Fibroblast of skin of back (primary cell): ENCODE measurements around the gene TM7SF3.
"Not testable (repeated sequence)": the region's sequence is repeated elsewhere in the genome, so short reads cannot be mapped to it uniquely, and the experiment has no call there.

ENCODE experiments used
- DNase-seq: peaks from one replicate; pipeline ENCODE4 v3.0.0-alpha.2; 2013

TM7SF3 gene

DNA sequence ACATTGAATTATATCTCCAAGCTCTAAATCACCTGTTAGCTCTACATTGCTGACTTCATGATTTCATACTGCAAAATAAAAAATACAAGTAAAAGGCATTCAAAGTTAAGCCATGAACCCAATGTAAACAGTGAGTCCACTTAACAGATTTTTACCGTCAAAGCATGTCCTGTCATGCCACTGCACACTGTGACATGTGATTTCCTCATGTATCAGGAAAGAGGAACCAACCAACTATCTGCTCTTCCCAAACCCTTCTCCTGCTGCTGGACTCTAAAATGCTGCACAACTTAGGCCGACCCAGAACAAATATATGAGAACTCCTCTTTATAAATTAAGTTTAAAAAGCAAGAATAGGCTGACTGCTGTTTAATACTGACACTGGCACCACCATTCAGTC, 37.5 kb downstream of the TM7SF3 start:
- no peak for DNase-seq

GRCh38 chr12:26971963-26972362, 42.2 kb downstream of the TM7SF3 start:
- no peak for DNase-seq

DNA sequence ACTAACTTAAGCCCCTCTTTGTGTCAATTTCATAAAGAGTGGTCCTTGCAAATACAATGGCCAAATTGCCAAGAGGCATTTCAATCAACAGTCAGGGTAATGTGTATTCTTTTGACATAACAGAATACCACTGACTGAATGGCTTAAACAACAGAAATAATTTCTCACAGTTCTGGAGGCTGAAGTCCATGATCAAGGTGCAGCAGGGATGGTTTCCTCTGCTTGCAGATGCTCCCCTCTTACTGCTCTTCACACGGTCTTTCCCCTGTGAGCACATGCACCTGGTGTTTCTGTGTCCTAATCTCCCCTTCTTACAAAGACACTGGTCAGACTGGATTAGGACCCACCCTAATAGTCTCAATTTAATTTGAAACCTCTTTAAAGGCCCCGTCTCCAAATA, 44.0 kb downstream of the TM7SF3 start:
- DNase-seq: no peak

GRCh38 chr12:26966842-26967241, 47.3 kb downstream of the TM7SF3 start:
- DNase-seq: no peak

DNA sequence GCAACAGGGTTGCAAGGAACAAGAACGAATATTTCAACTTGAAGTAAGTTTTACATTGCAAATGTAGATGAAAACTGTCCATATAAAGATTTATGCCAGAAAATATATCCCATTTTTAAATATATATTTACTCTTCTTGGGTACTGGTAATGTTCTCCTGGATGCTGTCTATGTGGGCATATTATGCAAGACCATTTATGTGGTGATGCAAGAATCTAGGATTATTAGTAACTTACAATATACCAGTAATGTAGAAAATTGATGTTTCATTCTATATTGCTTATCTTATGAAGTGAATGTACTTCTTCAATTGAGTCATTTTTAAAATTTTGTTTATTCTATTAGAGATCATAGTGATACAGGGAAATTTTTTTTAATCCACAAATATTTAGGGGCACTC, 50.8 kb downstream of the TM7SF3 start:
- DNase-seq: no peak

- DNase-seq: no peak
These were observed 52.4 kb downstream of the TM7SF3 start for GRCh38 chr12:26961803-26962202.

DNA sequence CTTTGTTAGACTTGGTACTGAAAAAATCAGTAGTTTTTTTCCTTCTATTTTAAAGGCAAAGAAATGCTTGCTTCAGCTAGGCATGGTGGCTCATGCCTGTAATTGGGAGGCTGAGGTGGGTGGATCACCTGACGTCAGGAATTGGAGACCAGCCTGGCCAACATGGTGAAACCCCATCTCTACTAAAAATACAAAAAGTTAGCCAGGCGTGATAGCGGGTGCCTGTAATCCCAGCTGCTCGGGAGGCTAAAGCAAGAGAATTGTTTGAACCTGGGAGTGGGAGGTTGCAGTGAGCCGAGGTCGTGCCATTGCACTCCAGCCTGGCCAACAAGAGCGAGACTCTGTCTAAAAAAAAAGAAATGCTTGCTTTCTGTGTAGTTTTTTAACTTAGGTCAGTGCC, 52.8 kb downstream of the TM7SF3 start:
- not testable (repeated sequence) for DNase-seq

DNA sequence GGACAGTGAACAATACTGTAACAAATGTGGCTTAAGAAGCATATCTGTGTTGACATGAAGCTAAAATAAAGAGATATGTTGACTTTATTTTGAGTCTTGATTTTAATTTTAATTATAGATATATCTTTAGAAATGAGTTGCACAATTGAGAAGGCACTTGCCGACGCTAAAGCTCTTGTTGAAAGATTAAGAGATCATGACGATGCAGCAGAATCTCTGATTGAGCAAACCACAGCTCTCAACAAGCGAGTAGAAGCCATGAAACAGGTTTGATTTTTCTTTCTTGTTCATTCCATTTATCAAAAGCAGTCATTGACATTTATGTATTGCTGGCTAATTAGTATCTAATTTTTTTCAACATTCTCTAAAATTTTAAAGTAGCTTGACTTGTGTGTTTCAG, 60.2 kb downstream of the TM7SF3 start:
- DNase-seq: no peak

DNA sequence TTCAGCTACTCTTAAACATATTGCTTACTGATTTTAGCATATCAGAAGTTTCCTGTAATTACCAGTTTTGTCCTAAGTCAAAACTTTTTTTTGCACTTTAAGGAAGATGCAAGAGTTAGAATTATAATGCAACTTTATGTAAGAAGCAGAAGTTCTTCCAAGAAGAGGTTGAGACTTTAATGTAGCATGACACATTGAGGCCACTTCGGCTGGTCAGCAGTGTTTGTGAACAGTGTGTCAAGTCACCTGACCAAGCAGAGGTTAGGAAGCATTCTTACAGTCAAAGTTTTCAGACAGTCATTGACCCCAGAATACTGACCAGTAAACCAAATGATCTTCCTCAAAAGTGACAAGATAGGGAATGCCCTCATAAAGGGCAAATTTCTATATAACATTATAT, 60.7 kb downstream of the TM7SF3 start:
- no peak for DNase-seq

GRCh38 chr12:26948309-26948708, 65.9 kb downstream of the TM7SF3 start:
- no peak for DNase-seq

GRCh38 chr12:26941215-26941594, 73.0 kb downstream of the TM7SF3 start:
- no peak for DNase-seq

DNA sequence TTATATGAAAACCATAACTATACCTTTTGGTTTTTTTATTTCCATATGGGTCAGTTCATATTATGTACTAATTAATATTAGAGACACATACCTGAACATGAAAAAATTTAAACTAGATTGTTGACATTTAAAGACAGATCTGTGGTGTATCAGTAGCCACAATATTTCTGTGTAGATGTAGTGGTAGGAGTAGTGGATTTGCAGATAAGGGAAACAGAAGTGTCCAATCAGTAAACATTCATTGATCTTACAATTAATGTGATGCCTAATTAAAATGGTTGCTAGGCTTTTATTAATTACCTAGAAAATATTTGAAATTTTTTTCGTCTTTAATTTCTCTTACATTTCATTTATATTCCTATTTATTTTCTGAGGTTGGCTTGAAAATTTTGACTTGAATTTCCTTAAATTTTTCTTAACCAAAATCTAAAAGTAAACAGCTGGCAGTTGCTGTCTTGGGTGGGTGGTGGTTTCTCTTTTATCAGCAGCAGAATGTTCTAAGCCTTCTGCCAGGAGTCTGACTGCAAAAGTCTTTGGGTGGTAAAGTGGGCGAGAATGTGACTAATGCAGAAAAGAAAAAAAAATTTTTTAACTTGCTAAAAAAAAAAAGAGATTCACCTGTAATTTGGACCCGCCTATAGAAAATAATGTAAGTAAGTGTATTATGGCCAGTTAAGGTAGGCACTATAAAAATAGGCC, 73.5 kb downstream of the TM7SF3 start:
- no peak for DNase-seq

- DNase-seq: no peak
These were observed 74.2 kb downstream of the TM7SF3 start for GRCh38 chr12:26939953-26940352.

DNA sequence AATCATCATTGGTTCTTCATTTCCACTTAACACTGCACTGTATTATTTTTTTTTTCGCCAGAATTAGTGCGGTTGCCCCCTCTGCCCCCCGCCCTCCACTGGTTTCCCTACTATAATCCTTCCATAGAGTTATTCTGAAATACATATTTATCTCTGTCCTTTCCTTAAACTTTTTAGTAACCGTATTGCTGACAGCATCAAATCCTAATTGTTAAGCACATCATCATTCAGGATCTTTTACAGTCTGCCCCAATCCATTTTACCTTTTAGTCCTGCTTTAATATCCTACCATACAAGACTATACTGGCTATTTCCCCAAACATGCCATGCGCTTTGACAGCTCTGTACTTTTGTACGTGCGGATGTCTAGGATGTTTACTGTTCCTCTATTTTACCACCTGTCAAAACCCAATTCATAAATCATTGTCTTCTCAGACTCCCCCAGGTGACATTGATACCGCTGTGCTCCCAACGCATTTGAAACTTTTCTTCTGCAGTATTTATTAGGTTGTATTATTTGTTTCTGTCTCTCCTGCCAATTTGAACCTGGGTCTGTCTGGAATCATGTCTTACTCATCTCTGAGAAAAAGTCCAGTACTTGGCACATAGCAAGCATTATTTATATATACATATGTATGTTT, 74.9 kb downstream of the TM7SF3 start:
- DNase-seq: no peak

DNA sequence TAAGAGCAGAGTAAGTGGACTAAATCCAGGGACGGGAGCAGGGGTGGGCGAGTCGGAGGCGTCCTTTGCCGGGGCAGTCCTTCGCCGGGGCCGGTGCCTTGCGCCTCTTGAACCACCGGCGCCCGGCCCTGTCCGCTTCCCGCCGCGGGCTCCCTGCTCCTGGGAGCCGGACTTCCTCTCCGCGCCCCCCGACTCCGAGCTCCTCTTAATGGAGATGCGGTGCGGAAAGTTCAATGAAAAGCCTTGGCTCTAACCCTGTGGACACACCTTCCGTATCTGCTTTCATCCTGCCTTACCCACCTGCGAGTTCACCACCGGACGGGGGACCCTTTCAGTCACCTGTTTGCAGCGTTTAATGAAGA, 75.5 kb downstream of the TM7SF3 start:
- DNase-seq: no peak

DNA sequence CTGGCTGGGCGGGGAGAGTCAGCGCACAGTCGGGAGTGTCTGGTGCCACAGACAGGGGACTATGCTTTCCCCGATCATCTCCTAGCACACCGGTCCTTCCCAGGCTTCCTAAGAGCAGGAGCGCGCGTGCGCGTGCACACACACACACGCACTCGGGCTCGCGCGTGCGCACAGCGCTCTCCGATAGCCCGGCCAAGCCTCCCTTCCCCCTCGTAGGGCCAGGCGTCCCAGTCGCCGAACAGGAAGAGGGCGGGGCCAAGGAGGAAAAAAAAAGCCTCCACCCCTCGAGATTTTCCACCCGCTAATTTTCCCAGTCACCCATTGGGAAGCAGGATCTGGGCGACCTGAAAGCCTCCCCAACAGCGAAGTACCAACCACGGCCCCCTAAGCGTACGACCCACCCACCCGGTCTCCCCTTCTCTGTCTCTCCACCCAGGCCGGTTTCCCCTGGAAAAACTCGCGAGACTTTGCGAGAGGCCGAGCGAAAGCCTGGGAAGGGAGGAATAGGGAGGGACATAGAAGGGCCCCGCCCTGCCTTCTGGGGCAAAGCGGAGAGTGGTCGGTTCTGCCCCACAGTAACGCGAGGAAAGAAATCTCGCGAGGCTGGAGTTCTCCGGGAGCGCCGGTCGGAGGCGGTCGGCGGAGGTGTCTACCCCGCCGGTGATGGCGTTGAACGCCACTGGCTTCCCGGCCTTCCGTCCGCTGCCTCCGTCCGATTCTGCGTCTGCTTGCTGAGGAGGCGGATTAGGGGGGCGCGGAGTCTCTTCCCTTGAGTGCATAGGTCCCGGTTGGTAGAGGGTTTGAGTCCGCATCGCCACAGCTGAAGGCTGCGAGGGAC, 76.1 kb downstream of the TM7SF3 start, which contains the start of the genes FGFR1OP2 and INTS13:
Gene FGFR1OP2 (plus strand): TSS at position 608 of the 838 bp plus-strand sequence. CDS start 15,689 bp downstream, outside the sequence.
Gene INTS13 (minus strand): TSS at position 119 of the 838 bp plus-strand sequence. CDS start 1,178 bp downstream, outside the sequence.
- peak; percentile 99 for DNase-seq

GRCh38 chr12:26937443-26937862, 76.7 kb downstream of the TM7SF3 start:
- no peak for DNase-seq

GRCh38 chr12:26936559-26937442, 77.4 kb downstream of the TM7SF3 start:
- no peak for DNase-seq

DNA sequence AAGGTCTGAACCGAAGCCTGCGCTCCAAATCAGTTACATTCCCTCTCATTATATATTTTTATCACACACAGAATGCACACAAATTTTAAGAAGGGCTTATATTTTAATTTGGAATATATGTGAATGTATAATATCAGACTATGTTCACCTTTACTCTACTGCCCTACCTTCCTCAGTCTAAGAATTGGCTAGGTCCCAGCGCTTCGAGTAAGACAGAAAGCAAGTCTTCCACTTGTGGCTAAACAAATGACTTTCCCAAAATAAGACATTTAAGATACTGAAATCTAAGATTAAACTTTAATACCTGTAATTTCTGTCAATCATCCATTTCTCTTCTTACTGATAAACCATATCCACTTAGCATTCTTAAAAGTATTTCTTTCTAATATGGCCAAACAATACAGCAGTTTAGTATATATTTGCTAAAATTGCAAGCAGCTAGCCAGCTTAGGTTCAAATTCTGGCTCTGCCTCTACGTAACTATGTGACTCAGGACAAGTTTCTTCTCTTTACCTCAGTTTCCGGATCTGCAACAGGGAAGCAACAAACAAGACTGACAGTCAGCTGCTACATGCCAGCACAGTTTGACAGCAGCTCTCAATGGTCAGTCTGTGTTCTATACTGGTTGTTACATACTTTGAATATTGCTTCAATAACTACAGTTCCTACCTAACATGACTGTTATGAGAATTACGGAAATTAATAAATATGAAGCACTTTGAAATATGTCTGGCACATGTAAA, 78.4 kb downstream of the TM7SF3 start:
- no peak for DNase-seq

GRCh38 chr12:26929590-26929989, 84.6 kb downstream of the TM7SF3 start:
- no peak for DNase-seq

DNA sequence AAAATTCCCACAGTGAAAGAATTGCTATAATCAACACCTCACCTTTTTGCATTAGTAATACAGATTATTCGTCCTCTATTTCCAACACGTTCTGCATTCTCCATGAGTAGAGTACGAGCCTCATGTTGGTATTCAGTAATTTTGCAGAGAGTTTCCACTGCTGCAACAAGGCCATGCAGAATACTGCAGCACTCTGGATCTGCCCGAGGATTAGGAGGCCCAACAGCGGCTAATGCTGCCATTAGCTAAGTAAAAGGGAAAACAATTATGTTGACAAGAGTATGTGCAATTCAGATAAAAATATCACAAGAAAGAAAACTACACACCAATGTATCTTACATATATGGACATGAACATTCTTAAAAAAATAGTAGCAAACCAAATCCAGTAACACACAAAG, 85.5 kb downstream of the TM7SF3 start:
- DNase-seq: no peak
